ENCODE measurements around the gene ABCC1.

DNA sequence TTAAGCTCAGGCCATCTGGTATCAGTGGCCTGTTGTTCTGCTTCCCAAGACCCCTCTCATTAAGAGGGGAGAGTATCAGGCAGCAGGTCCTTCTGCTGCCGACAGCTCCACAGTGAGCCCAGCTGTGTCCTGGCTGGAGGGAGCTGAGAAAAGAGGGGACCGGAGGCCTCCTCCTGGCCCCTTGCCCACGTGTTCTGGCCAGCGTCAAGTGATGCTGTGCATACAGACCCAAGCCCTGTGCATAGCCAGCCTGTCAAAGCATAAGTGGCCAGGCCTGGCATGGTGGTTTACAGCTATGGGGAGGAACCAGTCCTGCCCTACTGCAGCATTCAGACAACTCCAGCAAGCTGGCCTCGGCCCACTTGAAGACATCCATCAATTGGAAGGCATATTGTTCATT lies 225.9 kb downstream of the ABCC1 start:
- TF ChIP-seq, protein P1, sequence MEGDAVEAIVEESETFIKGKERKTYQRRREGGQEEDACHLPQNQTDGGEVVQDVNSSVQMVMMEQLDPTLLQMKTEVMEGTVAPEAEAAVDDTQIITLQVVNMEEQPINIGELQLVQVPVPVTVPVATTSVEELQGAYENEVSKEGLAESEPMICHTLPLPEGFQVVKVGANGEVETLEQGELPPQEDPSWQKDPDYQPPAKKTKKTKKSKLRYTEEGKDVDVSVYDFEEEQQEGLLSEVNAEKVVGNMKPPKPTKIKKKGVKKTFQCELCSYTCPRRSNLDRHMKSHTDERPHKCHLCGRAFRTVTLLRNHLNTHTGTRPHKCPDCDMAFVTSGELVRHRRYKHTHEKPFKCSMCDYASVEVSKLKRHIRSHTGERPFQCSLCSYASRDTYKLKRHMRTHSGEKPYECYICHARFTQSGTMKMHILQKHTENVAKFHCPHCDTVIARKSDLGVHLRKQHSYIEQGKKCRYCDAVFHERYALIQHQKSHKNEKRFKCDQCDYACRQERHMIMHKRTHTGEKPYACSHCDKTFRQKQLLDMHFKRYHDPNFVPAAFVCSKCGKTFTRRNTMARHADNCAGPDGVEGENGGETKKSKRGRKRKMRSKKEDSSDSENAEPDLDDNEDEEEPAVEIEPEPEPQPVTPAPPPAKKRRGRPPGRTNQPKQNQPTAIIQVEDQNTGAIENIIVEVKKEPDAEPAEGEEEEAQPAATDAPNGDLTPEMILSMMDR (IDR thresholded peaks at IDR 0.05; ENCODE audit: low read length), result no peak
- no peak for TF ChIP-seq EZH2 (IDR thresholded peaks at IDR 0.05; ENCODE audit: borderline replicate concordance, low read length)
